HT1080 (cell line): ENCODE results near the gene SLC36A3. TPM values are rescaled to one million over a fixed set of nuclear protein-coding genes. Genes with fewer than 3 reads are reported as not detected.
"Not testable (repeated sequence)": the region's sequence is repeated elsewhere in the genome, so short reads cannot be mapped to it uniquely, and the experiment has no call there.

Source experiments
- DNase-seq: peaks from one replicate; pipeline ENCODE4 v3.0.0-alpha.2; 2015; ENCODE audit warnings: low read depth
- polyA plus RNA-seq, 2 experiments: library from polyadenylated mRNA; depleted of rRNA; stranded (reverse); fragments of >200 nt; gene quantifications; 2 replicates each; pipeline ENCODE4 v1.2.3, GENCODE V29; 2015
- total RNA-seq: library from RNA; depleted of rRNA; stranded (reverse); fragments of >200 nt; shearing (Covaris generic); gene quantifications from 2 replicates; pipeline ENCODE4 v1.2.3, GENCODE V29; 2014; rRNA removed

Gene SLC36A3
- not detected in 2 replicates for total RNA-seq
- not detected in 2 replicates for polyA plus RNA-seq (2015; cell fraction: cytosol; rRNA removed)
- polyA plus RNA-seq (2015; cell fraction: nucleus; rRNA removed) = not detected in 2 replicates

- no peak for DNase-seq
These were observed at the start of gene SLC36A3 for GRCh38 chr5:151303666-151304065. SLC36A3 (minus strand) TSS chr5:151303766; CDS start chr5:151303354, 412 bp downstream.

GRCh38 chr5:151351671-151352070 lies 48.1 kb upstream of the SLC36A3 start:
- DNase-seq = no peak

GRCh38 chr5:151348789-151349188 lies 45.2 kb upstream of the SLC36A3 start:
- DNase-seq = no peak

- DNase-seq = no peak
These were observed 43.8 kb upstream of the SLC36A3 start, which contains the start of gene SLC36A2 for GRCh38 chr5:151347369-151347768. SLC36A2 (minus strand) TSS chr5:151347559; CDS start chr5:151347460, 99 bp downstream.

- DNase-seq = peak; percentile 18
These were observed 42.4 kb upstream of the SLC36A3 start for GRCh38 chr5:151345808-151346478.

GRCh38 chr5:151345187-151345807 lies 41.7 kb upstream of the SLC36A3 start:
- no peak for DNase-seq

- DNase-seq = no peak
These were observed 40.5 kb upstream of the SLC36A3 start for GRCh38 chr5:151344088-151344487.

GRCh38 chr5:151340004-151340403 lies 36.4 kb upstream of the SLC36A3 start:
- no peak for DNase-seq

GRCh38 chr5:151338734-151339133 lies 35.2 kb upstream of the SLC36A3 start:
- no peak for DNase-seq

GRCh38 chr5:151332857-151333256 lies 29.3 kb upstream of the SLC36A3 start:
- no peak for DNase-seq

- no peak for DNase-seq
These were observed 25.2 kb upstream of the SLC36A3 start for GRCh38 chr5:151328734-151329133.

- DNase-seq = no peak
These were observed 24.0 kb upstream of the SLC36A3 start for GRCh38 chr5:151327585-151327984.

- DNase-seq = no peak
These were observed 22.7 kb upstream of the SLC36A3 start for GRCh38 chr5:151326266-151326665.

- DNase-seq = no peak
These were observed 16.9 kb upstream of the SLC36A3 start for GRCh38 chr5:151320481-151320880.

GRCh38 chr5:151318850-151319732 lies 15.5 kb upstream of the SLC36A3 start:
- DNase-seq = peak; percentile 16

- no peak for DNase-seq
These were observed 14.3 kb upstream of the SLC36A3 start for GRCh38 chr5:151317871-151318270.

- DNase-seq = peak; percentile 43
These were observed 12.5 kb upstream of the SLC36A3 start for GRCh38 chr5:151315998-151316597.

GRCh38 chr5:151313357-151313756 lies 9.8 kb upstream of the SLC36A3 start:
- DNase-seq = no peak

- DNase-seq = no peak
These were observed 9.3 kb upstream of the SLC36A3 start for GRCh38 chr5:151312756-151313324.

- no peak for DNase-seq
These were observed 7.4 kb upstream of the SLC36A3 start for GRCh38 chr5:151310932-151311331.

GRCh38 chr5:151309821-151310220 lies 6.3 kb upstream of the SLC36A3 start:
- DNase-seq = not testable (repeated sequence)
